ENCODE measurements around the gene YPEL2.

Gene YPEL2

DNA sequence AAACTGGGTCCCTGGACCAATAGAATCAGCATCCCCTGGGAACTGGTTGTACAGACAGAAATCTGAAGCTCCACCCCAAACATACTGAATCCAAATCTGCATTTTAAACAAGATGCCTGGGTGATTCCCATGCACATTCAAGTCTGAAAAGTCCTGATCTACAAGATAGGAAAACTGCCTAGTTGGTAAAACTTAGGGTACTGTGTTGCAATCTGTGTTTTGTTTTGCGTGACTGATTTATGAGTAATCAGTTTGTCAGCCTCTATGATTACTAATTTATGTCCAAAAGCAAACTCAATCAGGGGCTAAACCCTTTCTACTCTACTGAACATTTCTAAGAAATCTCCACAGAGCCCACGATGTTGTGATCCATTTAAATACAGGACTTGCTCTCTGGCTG, 103.8 kb downstream of the YPEL2 start:
- H3K14ac ChIP-seq (ENCODE audit: low read length) = no peak overlapping the region
- no peak overlapping the region for H4K91ac ChIP-seq (ENCODE audit: low read depth, low read length, poor library complexity)
- no peak overlapping the region for H2BK5ac ChIP-seq (ENCODE audit: low read length)
- no peaks in the 10 kb centered on the region for H3K36me3 ChIP-seq (replicated peaks in 1 of 2; ENCODE audit: control insufficient read depth in 2 of 2, insufficient read depth in 2 of 2, low read length in 2 of 2)
- DNase-seq (ENCODE audit: low spot score) = no peak
- no peak overlapping the region for H3K9ac ChIP-seq (ENCODE audit: low read depth, low read length, poor library complexity)
- H3K4ac ChIP-seq (ENCODE audit: low read length) = no peak overlapping the region
- H3K27me3 ChIP-seq (ENCODE audit: control insufficient read depth in 3 of 3, insufficient read depth in 3 of 3, low read depth in 1 of 3, low read length in 3 of 3) = no peaks in the 10 kb centered on the region
- H3K27ac ChIP-seq (replicated peaks; ENCODE audit: low read length) = no peak overlapping the region
- no peak overlapping the region for H2BK12ac ChIP-seq (ENCODE audit: low read length)
- H2BK15ac ChIP-seq (ENCODE audit: low read length) = no peak overlapping the region
- no peak overlapping the region for H3K18ac ChIP-seq (ENCODE audit: low read length)
- no peak overlapping the region for H4K8ac ChIP-seq (ENCODE audit: low read depth, low read length)
- no CpG with 5 or more reads among the region's 2 CpGs for WGBS, 2 donors (ENCODE audit: extremely low coverage in 2 of 2, insufficient read length in 2 of 2, insufficient replicate concordance in 1 of 2)
- no peaks in the 10 kb centered on the region for H3K4me1 ChIP-seq (ENCODE audit: control insufficient read depth in 2 of 2, insufficient read depth in 1 of 2, low read depth in 1 of 2, low read length in 2 of 2)
- H3K4me2 ChIP-seq (ENCODE audit: insufficient read depth, low read length, poor library complexity, severe bottlenecking) = no peak overlapping the region
- H2BK120ac ChIP-seq (ENCODE audit: low read depth, low read length) = no peak overlapping the region
- H2AFZ ChIP-seq (ENCODE audit: low read length) = peak overlapping the region; percentile 26
- H3K79me1 ChIP-seq (ENCODE audit: low read depth, low read length) = no peaks in the 10 kb centered on the region
- H2AK5ac ChIP-seq (ENCODE audit: low read depth, low read length) = no peak overlapping the region
- H3K23ac ChIP-seq (ENCODE audit: low read depth, low read length, poor library complexity) = no peak overlapping the region
- no peak overlapping the region for H3K4me3 ChIP-seq (ENCODE audit: low read length in 2 of 2)
- peaks cover 2 to 3% of the 10 kb centered on the region in 2 donors for H3K9me3 ChIP-seq (replicated peaks in 1 of 2; ENCODE audit: control insufficient read depth in 2 of 2, insufficient read depth in 1 of 2, low read depth in 1 of 2, low read length in 2 of 2)

DNA sequence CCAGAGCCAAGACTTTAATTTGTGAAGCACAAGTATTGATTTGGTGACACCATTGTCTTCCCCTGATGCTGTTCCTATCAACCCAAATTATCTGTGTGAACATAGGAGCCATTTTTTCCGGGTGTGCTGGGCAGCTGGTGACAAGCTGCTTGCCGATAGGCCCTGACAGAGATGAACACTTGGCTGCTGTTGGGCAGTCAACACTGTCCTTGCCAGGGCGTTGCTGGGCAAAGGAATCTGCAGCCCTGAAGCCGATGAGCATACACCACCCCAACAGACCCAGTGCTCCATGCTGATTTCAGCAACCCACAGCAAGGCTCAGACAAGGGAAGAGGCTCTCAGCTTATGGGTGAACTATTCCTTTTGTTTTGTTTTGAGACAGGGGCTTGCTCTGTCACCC, 105.4 kb downstream of the YPEL2 start:
- peaks cover 2 to 3% of the 10 kb centered on the region in 2 donors for H3K9me3 ChIP-seq (replicated peaks in 1 of 2; ENCODE audit: control insufficient read depth in 2 of 2, insufficient read depth in 1 of 2, low read depth in 1 of 2, low read length in 2 of 2)
- peak overlapping the region; percentile 15 for H3K9ac ChIP-seq (ENCODE audit: low read depth, low read length, poor library complexity)
- H4K8ac ChIP-seq (ENCODE audit: low read depth, low read length) = no peak overlapping the region
- H3K18ac ChIP-seq (ENCODE audit: low read length) = peak overlapping the region; percentile 73
- H3K4me1 ChIP-seq (ENCODE audit: control insufficient read depth in 2 of 2, insufficient read depth in 1 of 2, low read depth in 1 of 2, low read length in 2 of 2) = peaks cover 0 to 2% of the 10 kb centered on the region in 2 donors
- peak overlapping the region; percentile 27 for H4K91ac ChIP-seq (ENCODE audit: low read depth, low read length, poor library complexity)
- H3K27me3 ChIP-seq (ENCODE audit: control insufficient read depth in 3 of 3, insufficient read depth in 3 of 3, low read depth in 1 of 3, low read length in 3 of 3) = no peaks in the 10 kb centered on the region
- no peak overlapping the region for H3K4me3 ChIP-seq (ENCODE audit: low read length in 2 of 2)
- no CpG with 5 or more reads among the region's 4 CpGs for WGBS, 2 donors (ENCODE audit: extremely low coverage in 2 of 2, insufficient read length in 2 of 2, insufficient replicate concordance in 1 of 2)
- no peak overlapping the region for H2BK5ac ChIP-seq (ENCODE audit: low read length)
- no peaks in the 10 kb centered on the region for H3K36me3 ChIP-seq (replicated peaks in 1 of 2; ENCODE audit: control insufficient read depth in 2 of 2, insufficient read depth in 2 of 2, low read length in 2 of 2)
- no peak overlapping the region for H3K14ac ChIP-seq (ENCODE audit: low read length)
- peak overlapping the region; percentile 76 for H2BK15ac ChIP-seq (ENCODE audit: low read length)
- no peak overlapping the region for H2AK5ac ChIP-seq (ENCODE audit: low read depth, low read length)
- no peak overlapping the region for H3K23ac ChIP-seq (ENCODE audit: low read depth, low read length, poor library complexity)
- H3K27ac ChIP-seq (replicated peaks; ENCODE audit: low read length) = no peak overlapping the region
- H2BK120ac ChIP-seq (ENCODE audit: low read depth, low read length) = no peak overlapping the region
- no peaks in the 10 kb centered on the region for H3K79me1 ChIP-seq (ENCODE audit: low read depth, low read length)
- peak overlapping the region; percentile 50 for H2BK12ac ChIP-seq (ENCODE audit: low read length)
- DNase-seq (ENCODE audit: low spot score) = no peak
- H3K4me2 ChIP-seq (ENCODE audit: insufficient read depth, low read length, poor library complexity, severe bottlenecking) = no peak overlapping the region
- no peak overlapping the region for H3K4ac ChIP-seq (ENCODE audit: low read length)
- H2AFZ ChIP-seq (ENCODE audit: low read length) = peak overlapping the region; percentile 28

DNA sequence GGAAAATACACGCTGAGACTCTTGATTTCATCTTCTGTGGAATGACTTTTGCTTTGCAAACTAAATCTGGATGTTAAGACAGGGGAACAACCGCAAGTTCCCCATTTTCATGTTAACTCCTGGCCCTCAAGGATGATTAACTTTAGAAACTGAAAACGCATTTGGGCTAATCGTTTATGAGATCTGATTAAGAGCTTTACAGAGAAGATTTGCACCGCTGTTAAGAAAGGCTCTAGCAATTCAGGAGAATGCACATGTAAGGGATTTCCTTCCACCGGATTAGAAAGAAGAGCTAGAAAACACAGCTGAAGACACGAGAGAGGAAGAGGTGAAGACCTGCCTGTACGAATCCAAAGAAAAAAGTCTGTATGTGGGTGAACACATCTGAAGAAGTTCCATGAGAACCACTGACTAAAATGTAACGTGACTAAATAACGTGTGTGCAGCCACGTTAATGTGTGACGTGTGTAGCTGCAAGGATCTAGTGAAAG, 106.4 kb downstream of the YPEL2 start:
- no CpG with 5 or more reads among the region's 12 CpGs for WGBS, 2 donors (ENCODE audit: extremely low coverage in 2 of 2, insufficient read length in 2 of 2, insufficient replicate concordance in 1 of 2)
- H4K91ac ChIP-seq (ENCODE audit: low read depth, low read length, poor library complexity) = no peak overlapping the region

DNA sequence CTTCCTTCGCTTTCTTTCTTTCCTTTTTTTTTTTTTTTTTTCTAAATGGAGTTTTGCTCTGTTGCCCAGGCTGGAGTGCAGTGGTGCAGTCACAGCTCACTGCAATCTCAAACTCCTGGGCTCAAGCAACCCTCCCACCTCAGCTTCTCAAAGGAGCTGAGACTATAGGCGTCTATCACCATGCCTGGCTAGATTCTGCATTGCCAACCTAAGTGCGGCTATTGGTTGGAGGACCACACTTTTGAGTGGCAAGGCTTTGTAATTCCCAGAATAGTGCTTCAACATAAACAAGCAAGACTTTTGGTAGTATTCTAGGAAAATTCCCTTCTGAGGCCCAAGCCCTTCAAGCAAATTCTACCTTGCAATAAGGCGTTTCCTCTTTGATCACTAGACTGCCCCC, 107.8 kb downstream of the YPEL2 start:
- no peak for DNase-seq (ENCODE audit: low spot score)
- H2AK5ac ChIP-seq (ENCODE audit: low read depth, low read length) = no peak overlapping the region
- H2BK5ac ChIP-seq (ENCODE audit: low read length) = no peak overlapping the region
- H3K4me2 ChIP-seq (ENCODE audit: insufficient read depth, low read length, poor library complexity, severe bottlenecking) = no peak overlapping the region
- H3K9me3 ChIP-seq (replicated peaks in 1 of 2; ENCODE audit: control insufficient read depth in 2 of 2, insufficient read depth in 1 of 2, low read depth in 1 of 2, low read length in 2 of 2) = no peaks in the 10 kb centered on the region
- no peak overlapping the region for H3K4me3 ChIP-seq (ENCODE audit: low read length in 2 of 2)
- no peak overlapping the region for H2BK15ac ChIP-seq (ENCODE audit: low read length)
- no peak overlapping the region for H4K91ac ChIP-seq (ENCODE audit: low read depth, low read length, poor library complexity)
- no peaks in the 10 kb centered on the region for H3K79me1 ChIP-seq (ENCODE audit: low read depth, low read length)
- H2BK12ac ChIP-seq (ENCODE audit: low read length) = no peak overlapping the region
- H3K36me3 ChIP-seq (replicated peaks in 1 of 2; ENCODE audit: control insufficient read depth in 2 of 2, insufficient read depth in 2 of 2, low read length in 2 of 2) = no peaks in the 10 kb centered on the region
- H3K14ac ChIP-seq (ENCODE audit: low read length) = no peak overlapping the region
- 100% methylated on average over 1 of the region's 4 CpGs; no CpG with 5 or more reads in 1 of the 2 donors for WGBS, 2 donors (ENCODE audit: extremely low coverage in 2 of 2, insufficient read length in 2 of 2, insufficient replicate concordance in 1 of 2)
- no peak overlapping the region for H3K23ac ChIP-seq (ENCODE audit: low read depth, low read length, poor library complexity)
- no peak overlapping the region for H2BK120ac ChIP-seq (ENCODE audit: low read depth, low read length)
- H3K4me1 ChIP-seq (ENCODE audit: control insufficient read depth in 2 of 2, insufficient read depth in 1 of 2, low read depth in 1 of 2, low read length in 2 of 2) = peaks cover 0 to 2% of the 10 kb centered on the region in 2 donors
- no peaks in the 10 kb centered on the region for H3K27me3 ChIP-seq (ENCODE audit: control insufficient read depth in 3 of 3, insufficient read depth in 3 of 3, low read depth in 1 of 3, low read length in 3 of 3)
- H4K8ac ChIP-seq (ENCODE audit: low read depth, low read length) = no peak overlapping the region
- no peak overlapping the region for H3K18ac ChIP-seq (ENCODE audit: low read length)
- no peak overlapping the region for H3K4ac ChIP-seq (ENCODE audit: low read length)
- H3K9ac ChIP-seq (ENCODE audit: low read depth, low read length, poor library complexity) = no peak overlapping the region
- peak overlapping the region; percentile 58 for H2AFZ ChIP-seq (ENCODE audit: low read length)
- H3K27ac ChIP-seq (replicated peaks; ENCODE audit: low read length) = no peak overlapping the region

More for the DNA sequence above, 106.4 kb downstream of the YPEL2 start:
- peaks cover 0 to 2% of the 10 kb centered on the region in 2 donors for H3K4me1 ChIP-seq (ENCODE audit: control insufficient read depth in 2 of 2, insufficient read depth in 1 of 2, low read depth in 1 of 2, low read length in 2 of 2)
- no peak overlapping the region for H3K4me2 ChIP-seq (ENCODE audit: insufficient read depth, low read length, poor library complexity, severe bottlenecking)
- H4K8ac ChIP-seq (ENCODE audit: low read depth, low read length) = no peak overlapping the region
- no peak overlapping the region for H3K14ac ChIP-seq (ENCODE audit: low read length)
- H3K9ac ChIP-seq (ENCODE audit: low read depth, low read length, poor library complexity) = no peak overlapping the region
- no peak overlapping the region for H2BK120ac ChIP-seq (ENCODE audit: low read depth, low read length)
- no peaks in the 10 kb centered on the region for H3K36me3 ChIP-seq (replicated peaks in 1 of 2; ENCODE audit: control insufficient read depth in 2 of 2, insufficient read depth in 2 of 2, low read length in 2 of 2)
- no peak overlapping the region for H2AK5ac ChIP-seq (ENCODE audit: low read depth, low read length)
- no peak for DNase-seq (ENCODE audit: low spot score)
- no peak overlapping the region for H3K23ac ChIP-seq (ENCODE audit: low read depth, low read length, poor library complexity)
- H3K9me3 ChIP-seq (replicated peaks in 1 of 2; ENCODE audit: control insufficient read depth in 2 of 2, insufficient read depth in 1 of 2, low read depth in 1 of 2, low read length in 2 of 2) = peaks cover under 1 to 2% of the 10 kb centered on the region in 2 donors
- no peak overlapping the region for H2BK12ac ChIP-seq (ENCODE audit: low read length)
- no peak overlapping the region for H3K18ac ChIP-seq (ENCODE audit: low read length)
- H2AFZ ChIP-seq (ENCODE audit: low read length) = peak overlapping the region; percentile 14
- no peak overlapping the region for H3K4me3 ChIP-seq (ENCODE audit: low read length in 2 of 2)
- no peaks in the 10 kb centered on the region for H3K79me1 ChIP-seq (ENCODE audit: low read depth, low read length)
- no peak overlapping the region for H3K4ac ChIP-seq (ENCODE audit: low read length)
- no peak overlapping the region for H2BK15ac ChIP-seq (ENCODE audit: low read length)
- H2BK5ac ChIP-seq (ENCODE audit: low read length) = no peak overlapping the region
- H3K27ac ChIP-seq (replicated peaks; ENCODE audit: low read length) = no peak overlapping the region
- H3K27me3 ChIP-seq (ENCODE audit: control insufficient read depth in 3 of 3, insufficient read depth in 3 of 3, low read depth in 1 of 3, low read length in 3 of 3) = no peaks in the 10 kb centered on the region
